SU-DHL-6 (cell line): ENCODE results near the gene FAM98C.

ENCODE experiments used
- H2AFZ ChIP-seq: fragments of 200-600 bp; sonication (generic); 2 replicates; pipeline ENCODE4 v1.6.1; 2014; ENCODE audit warnings: low read depth, mild to moderate bottlenecking, moderate library complexity, mixed read lengths, antibody characterized with exemption, low read length; ENCODE audit not compliant: severe bottlenecking
- H3F3A ChIP-seq: fragments of 200-600 bp; shearing (Covaris generic); 2 replicates; pipeline ENCODE4 v1.6.0; 2016; ENCODE audit warnings: antibody characterized with exemption, mild to moderate bottlenecking; ENCODE audit not compliant: insufficient read depth
- H3K27ac ChIP-seq: fragments of 200-600 bp; sonication (generic); 2 replicates; pipeline ENCODE4 v1.5.1; 2016; ENCODE audit warnings: low read depth, mild to moderate bottlenecking, low read length, moderate library complexity, mixed read lengths
- H3K27me3 ChIP-seq: fragments of 200-600 bp; sonication (generic), shearing (Covaris generic); 2 replicates; pipeline ENCODE4 v1.6.0; 2014; ENCODE audit warnings: mild to moderate bottlenecking, low read length
- H3K36me3 ChIP-seq: fragments of 200-600 bp; sonication (generic); 2 replicates; pipeline ENCODE4 v1.6.1; 2014; ENCODE audit warnings: mild to moderate bottlenecking, low read length, mixed read lengths
- H3K4me2 ChIP-seq: fragments of 300-600, 200-600 bp; shearing (Covaris generic), sonication (generic); 2 replicates; pipeline ENCODE4 v1.6.0; 2014; ENCODE audit warnings: low read length, low read depth, mild to moderate bottlenecking; ENCODE audit not compliant: poor library complexity, severe bottlenecking
- H3K4me3 ChIP-seq: fragments of 200-600 bp; sonication (generic); 2 replicates; pipeline ENCODE4 v1.5.1; 2014; ENCODE audit warnings: antibody characterized with exemption, low read length, mild to moderate bottlenecking, mixed read lengths; ENCODE audit not compliant: insufficient read depth, poor library complexity, severe bottlenecking
- H3K79me2 ChIP-seq: fragments of 200-600 bp; sonication (generic); 2 replicates; pipeline ENCODE4 v1.6.1; 2014; ENCODE audit warnings: mild to moderate bottlenecking, low read length, moderate library complexity; ENCODE audit not compliant: insufficient read depth
- H3K9ac ChIP-seq: fragments of 200-600 bp; sonication (generic); 2 replicates; pipeline ENCODE4 v1.7.0; 2014; ENCODE audit warnings: mild to moderate bottlenecking, low read length
- H3K9me2 ChIP-seq: fragments of 200-600 bp; sonication (generic); replicated peaks from 2 replicates; pipeline ENCODE4 v1.6.1; 2014; ENCODE audit warnings: low read length; ENCODE audit not compliant: insufficient read depth
- H3K9me3 ChIP-seq: fragments of 200-600 bp; sonication (generic); 2 replicates; pipeline ENCODE4 v1.6.1; 2014; ENCODE audit warnings: low read length, mixed read lengths; ENCODE audit not compliant: insufficient read depth
- H4K20me1 ChIP-seq: fragments of 200-600 bp; sonication (generic); 2 replicates; pipeline ENCODE4 v1.6.1; 2014; ENCODE audit warnings: low read depth, mild to moderate bottlenecking, antibody characterized with exemption, low read length, moderate library complexity, mixed read lengths
- CTCF ChIP-seq: fragments of 200-600 bp; sonication (generic); IDR thresholded peaks from one replicate; pipeline ENCODE4 v1.5.1; 2017; ENCODE audit warnings: antibody characterized with exemption, mild to moderate bottlenecking, low read length, moderate library complexity; ENCODE audit not compliant: insufficient read depth, poor library complexity, severe bottlenecking
- EZH2phosphoT487 ChIP-seq: fragments of 200-600 bp; sonication (generic), shearing (Covaris generic); conservative IDR thresholded peaks from 2 replicates; pipeline ENCODE4 v1.6.1; 2018; ENCODE audit warnings: mild to moderate bottlenecking, antibody characterized with exemption, low read length, moderate library complexity, mixed read lengths

Gene FAM98C

GRCh38 chr19:38412491-38412890 is 9.6 kb downstream of the FAM98C start:
- Histone ChIP-seq H2AFZ (no peak overlapping the region), H3F3A (no peaks in the 10 kb centered on the region), H3K4me3 (no peak overlapping the region), H3K9me2 (no peaks in the 10 kb centered on the region), H3K36me3 (no peaks in the 10 kb centered on the region), H3K4me2 (no peak overlapping the region), H3K79me2 (no peaks in the 10 kb centered on the region), H3K27ac (no peak overlapping the region), H4K20me1 (no peaks in the 10 kb centered on the region), H3K9ac (no peak overlapping the region), H3K9me3 (no peaks in the 10 kb centered on the region), H3K27me3 (no peaks in the 10 kb centered on the region)
- TF ChIP-seq EZH2phosphoT487 = no peak
- no peak for TF ChIP-seq CTCF

- TF ChIP-seq CTCF (no peak), EZH2phosphoT487 (no peak)
- no peak overlapping the region for H2AFZ ChIP-seq
- H3K9ac ChIP-seq = no peak overlapping the region
- no peak overlapping the region for H3K4me2 ChIP-seq
- no peaks in the 10 kb centered on the region for H4K20me1 ChIP-seq
- no peak overlapping the region for H3K27ac ChIP-seq
- H3K4me3 ChIP-seq = no peak overlapping the region
- no peaks in the 10 kb centered on the region for H3F3A ChIP-seq
- H3K36me3 ChIP-seq = no peaks in the 10 kb centered on the region
- no peaks in the 10 kb centered on the region for H3K9me2 ChIP-seq
- H3K9me3 ChIP-seq = no peaks in the 10 kb centered on the region
- H3K79me2 ChIP-seq = no peaks in the 10 kb centered on the region
- H3K27me3 ChIP-seq = no peaks in the 10 kb centered on the region
These were observed 10.1 kb downstream of the FAM98C start for GRCh38 chr19:38412961-38413360.

DNA sequence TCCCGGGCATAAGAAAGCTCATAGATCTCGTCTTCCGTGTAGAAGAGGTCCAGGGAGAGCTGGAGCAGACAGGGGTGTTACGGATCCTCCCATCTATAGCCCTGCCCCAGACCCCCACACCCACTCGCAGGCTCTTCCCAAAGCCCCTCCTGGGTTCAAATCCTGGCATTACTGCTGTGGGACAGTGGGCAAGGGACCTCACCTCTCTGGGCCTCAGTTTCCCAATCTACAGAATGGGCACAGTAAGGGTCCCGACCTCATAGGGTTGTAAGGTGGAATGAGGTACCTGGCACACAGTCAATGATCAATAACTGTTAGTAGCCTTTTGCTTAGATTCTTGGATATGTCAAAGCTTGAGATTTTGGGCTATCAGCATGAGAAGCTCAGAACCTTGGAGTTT is 10.5 kb downstream of the FAM98C start:
- Histone ChIP-seq H2AFZ (no peak overlapping the region), H3K4me3 (no peak overlapping the region), H3K27me3 (no peaks in the 10 kb centered on the region), H3K9me3 (no peaks in the 10 kb centered on the region), H3K9ac (no peak overlapping the region), H4K20me1 (no peaks in the 10 kb centered on the region), H3K4me2 (no peak overlapping the region), H3F3A (no peaks in the 10 kb centered on the region), H3K27ac (no peak overlapping the region), H3K79me2 (no peaks in the 10 kb centered on the region), H3K36me3 (no peaks in the 10 kb centered on the region), H3K9me2 (no peaks in the 10 kb centered on the region)
- TF ChIP-seq CTCF (no peak), EZH2phosphoT487 (no peak)

DNA sequence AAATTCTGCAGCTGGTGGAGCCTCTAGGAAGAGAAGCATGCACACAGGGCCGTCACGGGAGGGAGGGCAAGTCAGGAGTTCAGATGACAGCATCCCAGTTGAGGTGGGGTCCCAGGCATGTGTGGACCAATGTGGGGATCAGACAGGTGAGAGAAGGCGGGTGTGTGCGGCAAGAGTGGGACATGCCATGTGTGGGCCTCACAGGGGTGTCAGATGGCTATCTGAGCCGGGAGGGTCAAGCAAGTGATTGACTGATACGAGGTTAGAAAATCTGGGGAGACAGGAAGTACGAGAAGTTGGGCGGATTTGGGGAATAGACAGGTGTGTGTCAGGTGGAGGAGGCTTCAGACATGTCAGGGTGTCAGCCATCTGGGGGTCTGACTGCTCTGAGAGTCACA is 14.3 kb downstream of the FAM98C start:
- Histone ChIP-seq H3K4me2 (no peak overlapping the region), H4K20me1 (no peaks in the 10 kb centered on the region), H3K27ac (no peak overlapping the region), H3K27me3 (no peaks in the 10 kb centered on the region), H3K9me2 (no peaks in the 10 kb centered on the region), H2AFZ (no peak overlapping the region), H3F3A (no peaks in the 10 kb centered on the region), H3K9me3 (no peaks in the 10 kb centered on the region), H3K4me3 (no peak overlapping the region), H3K36me3 (no peaks in the 10 kb centered on the region), H3K9ac (no peak overlapping the region), H3K79me2 (no peaks in the 10 kb centered on the region)
- TF ChIP-seq EZH2phosphoT487 (no peak), CTCF (no peak)
